Caco-2 (cell line): Measurements from ENCODE around the gene RNF208. TPM values are rescaled to one million over a fixed set of nuclear protein-coding genes. Genes with fewer than 3 reads are reported as not detected.

ENCODE experiments used
- BruUV-seq: library from RNA; stranded (reverse); fragments of 400-500 nt; replicated peaks from 2 replicates; lab custom pipeline; 2021; lab: Mats Ljungman, UMichigan
- CTCF ChIA-PET: fragments of 300-600 bp; sonication (Branson Sonifier 250); formaldehyde crosslinking; loops from one replicate; lab custom pipeline; 2022; ENCODE audit warnings: antibody characterized with exemption; lab: Charles Lee
- POLR2A ChIA-PET: fragments of 300-600 bp; sonication (Branson Sonifier 250); formaldehyde crosslinking; loops from one replicate; lab custom pipeline; 2022; ENCODE audit warnings: antibody characterized with exemption; lab: Charles Lee
- DNase-seq, 2 experiments: peaks; one replicate each; pipeline versions ENCODE4 v3.0.0 to v3.0.0-alpha.2; 2020 to 2022
- H3K27me3 ChIP-seq: replicated peaks from 2 replicates; pipeline ENCODE4 v1.6.0; 2011; ENCODE audit warnings: low read length; ENCODE audit not compliant: control insufficient read depth, insufficient read depth
- H3K36me3 ChIP-seq: 2 replicates; pipeline ENCODE4 v1.5.1; 2011; ENCODE audit warnings: low read length; ENCODE audit not compliant: control insufficient read depth, insufficient read depth
- H3K4me1 ChIP-seq: fragments of 250-450 bp; sonication (Bioruptor Pico); 2 replicates; pipeline ENCODE4 v1.5.1; 2020; ENCODE audit warnings: mild to moderate bottlenecking
- H3K4me3 ChIP-seq: 2 replicates; pipeline ENCODE4 v1.5.1; 2011; ENCODE audit warnings: low read depth, mild to moderate bottlenecking, control low read depth, low read length
- H3K9me3 ChIP-seq: fragments of 250-450 bp; sonication (Bioruptor Pico); 2 replicates; pipeline ENCODE4 v1.5.1; 2020; ENCODE audit warnings: mild to moderate bottlenecking, moderate library complexity
- H3K27ac Mint-ChIP-seq: one replicate; pipeline ENCODE4 v1.8.0; 2022; ENCODE audit warnings: mixed read lengths; ENCODE audit not compliant: unreplicated experiment
- H3K27me3 Mint-ChIP-seq: one replicate; pipeline ENCODE4 v1.8.0; 2022; ENCODE audit warnings: mixed read lengths; ENCODE audit not compliant: insufficient read depth, unreplicated experiment
- H3K36me3 Mint-ChIP-seq: one replicate; pipeline ENCODE4 v1.8.0; 2022; ENCODE audit warnings: mild to moderate bottlenecking, mixed read lengths; ENCODE audit not compliant: insufficient read depth, unreplicated experiment
- H3K4me1 Mint-ChIP-seq: one replicate; pipeline ENCODE4 v1.8.0; 2022; ENCODE audit warnings: low read depth, mixed read lengths; ENCODE audit not compliant: unreplicated experiment
- H3K4me3 Mint-ChIP-seq: one replicate; pipeline ENCODE4 v1.8.0; 2022; ENCODE audit warnings: mild to moderate bottlenecking, moderate library complexity, mixed read lengths; ENCODE audit not compliant: unreplicated experiment
- H3K9me3 Mint-ChIP-seq: one replicate; pipeline ENCODE4 v1.8.0; 2022; ENCODE audit warnings: mixed read lengths; ENCODE audit not compliant: unreplicated experiment
- intact Hi-C: fragments of 100-400 bp; cut with micrococcal nuclease; formaldehyde crosslinking; loops from one replicate; pipeline ENCODE4 v1.10.0; 2022; ENCODE audit not compliant: unreplicated experiment
- total RNA-seq: library from RNA; stranded (reverse); gene quantifications from 2 replicates; pipeline ENCODE4 v1.2.3, GENCODE V29; 2022
- TF ChIP-seq, protein P1 (sequence below), 2 experiments: fragments of 200-600 bp in 1 of 2; IDR thresholded peaks; 1 replicate in 1 of 2; 2 replicates in 1 of 2; pipeline versions ENCODE4 v1.5.1 to v1.8.0; 2011 to 2022; ENCODE audit warnings: antibody characterized with exemption in 1 of 2, control low read depth in 1 of 2, inconsistent platforms in 1 of 2, low read depth in 1 of 2, low read length in 1 of 2, mild to moderate bottlenecking in 1 of 2, moderate library complexity in 1 of 2; ENCODE audit not compliant: insufficient read depth in 1 of 2, severe bottlenecking in 1 of 2, unreplicated experiment in 1 of 2

Gene RNF208
- total RNA-seq, 1 experiment from 2014 or later, result 6.5 TPM

DNA sequence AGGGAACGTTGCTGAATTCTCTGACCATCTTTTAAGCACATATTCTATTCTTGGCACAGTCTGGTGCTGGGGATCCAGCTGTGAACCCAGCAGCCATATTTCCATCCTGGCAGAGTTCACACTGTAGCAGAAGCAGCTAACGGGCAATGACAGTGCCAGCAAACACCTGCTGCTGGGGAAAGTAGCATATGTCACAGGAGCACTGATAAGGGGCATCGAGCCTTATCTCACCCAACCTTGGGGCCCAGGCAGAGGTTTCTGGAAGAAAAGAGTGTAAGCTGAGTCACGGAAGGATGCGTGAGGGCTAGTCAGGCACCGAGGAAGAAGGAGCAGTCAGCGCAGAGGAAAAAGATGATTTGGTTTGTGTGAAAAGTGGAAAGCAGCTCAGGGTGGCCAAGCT, 15.4 kb downstream of the RNF208 start:
- peak overlapping the region; percentile 89; the same call in 1 of the 2 replicates for H3K4me3 ChIP-seq
- POLR2A ChIA-PET, result no interaction called here
- no peak for DNase-seq
- H3K9me3 ChIP-seq, result no peaks in the 10 kb centered on the region
- H3K27ac Mint-ChIP-seq, result peak overlapping the region; percentile 94
- H3K4me1 Mint-ChIP-seq, result peaks cover 12% of the 10 kb centered on the region
- H3K27me3 Mint-ChIP-seq, result no peaks in the 10 kb centered on the region
- intact Hi-C loops, result no loop called here
- H3K27me3 ChIP-seq, result no peaks in the 10 kb centered on the region
- TF ChIP-seq, protein P1, sequence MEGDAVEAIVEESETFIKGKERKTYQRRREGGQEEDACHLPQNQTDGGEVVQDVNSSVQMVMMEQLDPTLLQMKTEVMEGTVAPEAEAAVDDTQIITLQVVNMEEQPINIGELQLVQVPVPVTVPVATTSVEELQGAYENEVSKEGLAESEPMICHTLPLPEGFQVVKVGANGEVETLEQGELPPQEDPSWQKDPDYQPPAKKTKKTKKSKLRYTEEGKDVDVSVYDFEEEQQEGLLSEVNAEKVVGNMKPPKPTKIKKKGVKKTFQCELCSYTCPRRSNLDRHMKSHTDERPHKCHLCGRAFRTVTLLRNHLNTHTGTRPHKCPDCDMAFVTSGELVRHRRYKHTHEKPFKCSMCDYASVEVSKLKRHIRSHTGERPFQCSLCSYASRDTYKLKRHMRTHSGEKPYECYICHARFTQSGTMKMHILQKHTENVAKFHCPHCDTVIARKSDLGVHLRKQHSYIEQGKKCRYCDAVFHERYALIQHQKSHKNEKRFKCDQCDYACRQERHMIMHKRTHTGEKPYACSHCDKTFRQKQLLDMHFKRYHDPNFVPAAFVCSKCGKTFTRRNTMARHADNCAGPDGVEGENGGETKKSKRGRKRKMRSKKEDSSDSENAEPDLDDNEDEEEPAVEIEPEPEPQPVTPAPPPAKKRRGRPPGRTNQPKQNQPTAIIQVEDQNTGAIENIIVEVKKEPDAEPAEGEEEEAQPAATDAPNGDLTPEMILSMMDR (IDR thresholded peaks at IDR 0.05; ENCODE audit: insufficient read depth in 1 of 2, low read depth in 1 of 2, low read length in 1 of 2, severe bottlenecking in 1 of 2, unreplicated experiment in 1 of 2), result no peak
- CTCF ChIA-PET, result no interaction called here
- no peaks in the 10 kb centered on the region; the same call in 1 of the 2 replicates for H3K36me3 ChIP-seq
- H3K4me3 Mint-ChIP-seq, result peak overlapping the region; percentile 92
- no peaks in the 10 kb centered on the region for H3K9me3 Mint-ChIP-seq
- peaks cover 40% of the 10 kb centered on the region for H3K36me3 Mint-ChIP-seq
- no TSS peak for BruUV-seq
- H3K4me1 ChIP-seq, result peaks cover 17% of the 10 kb centered on the region

DNA sequence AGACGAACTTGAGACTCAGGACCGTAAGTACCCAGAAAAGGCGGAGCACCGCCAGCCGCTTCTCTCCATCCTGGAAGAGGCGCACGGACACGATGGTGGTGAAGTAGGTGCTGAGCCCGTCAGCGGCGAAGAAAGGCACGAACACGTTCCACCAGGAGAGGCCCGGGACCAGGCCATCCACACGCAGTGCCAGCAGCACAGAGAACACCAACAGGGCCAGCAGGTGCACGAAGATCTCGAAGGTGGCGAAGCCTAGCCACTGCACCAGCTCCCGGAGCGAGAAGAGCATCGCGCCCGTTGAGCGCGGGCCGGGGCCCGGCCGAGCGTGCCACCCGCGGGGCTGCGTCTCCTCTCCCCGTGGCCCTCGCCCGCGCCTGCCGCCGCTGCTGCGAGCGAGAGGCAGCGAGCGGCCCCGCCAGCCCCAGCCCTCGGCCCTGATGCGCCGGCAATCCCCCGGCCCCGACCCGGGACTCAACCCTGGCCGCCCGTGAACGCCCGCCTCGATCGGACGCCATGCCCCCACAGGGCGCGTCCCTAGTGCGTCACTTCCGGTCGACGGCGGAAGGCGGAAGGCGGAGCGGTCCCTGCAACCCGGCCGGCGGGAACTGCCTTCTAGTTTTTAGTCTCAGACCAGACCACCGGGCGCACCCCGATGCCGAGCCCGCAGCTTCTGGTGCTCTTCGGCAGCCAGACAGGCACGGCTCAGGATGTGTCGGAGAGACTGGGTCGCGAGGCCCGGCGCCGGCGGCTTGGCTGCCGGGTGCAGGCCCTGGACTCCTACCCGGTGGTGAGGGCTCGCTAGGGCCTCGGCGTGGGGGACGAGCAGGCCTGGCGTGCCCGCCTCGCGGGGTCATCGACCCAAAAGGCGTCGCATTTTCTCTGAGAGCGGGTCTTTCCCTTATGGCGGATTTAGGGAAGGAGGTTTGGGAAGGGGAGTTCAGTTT, 16.6 kb downstream of the RNF208 start, which contains the start of the genes NDOR1 and TMEM203:
Gene NDOR1, plus strand, starts transcription at position 575 of the 944 bp plus-strand sequence. Its CDS starts 78 bp downstream, at position 653.
Gene TMEM203, minus strand, starts transcription at position 523 of the 944 bp plus-strand sequence. Its CDS starts 234 bp downstream, at position 289.
- Mint-ChIP-seq H3K4me3 (peak within 1 kb of the TSS; percentile 92), H3K27ac (peak within 1 kb of the TSS; percentile 94), H3K36me3 (peaks cover 46% of the 10 kb centered on the region), H3K9me3 (no peaks in the 10 kb centered on the region), H3K4me1 (peaks cover 12% of the 10 kb centered on the region), H3K27me3 (no peaks in the 10 kb centered on the region)
- BruUV-seq, result no TSS peak
- Histone ChIP-seq H3K4me1 (peaks cover 19% of the 10 kb centered on the region), H3K36me3 (no peaks in the 10 kb centered on the region; the same call in 1 of the 2 replicates), H3K27me3 (no peaks in the 10 kb centered on the region), H3K9me3 (no peaks in the 10 kb centered on the region), H3K4me3 (peak within 1 kb of the TSS; percentile 89)
- ChIA-PET CTCF (no interaction called here), POLR2A (interaction anchor here (0.6 to 1.1 kb wide), 4 partner anchors 13 to 61 kb away, joined by 3 to 4 read pairs (median 3); no protein-coding TSS in a partner anchor)
- intact Hi-C loops, result no loop called here
- DNase-seq, result peak; percentile 88 to 91
- TF ChIP-seq, protein P1 (IDR thresholded peaks at IDR 0.05; ENCODE audit: insufficient read depth in 1 of 2, low read depth in 1 of 2, low read length in 1 of 2, severe bottlenecking in 1 of 2, unreplicated experiment in 1 of 2), result no peak

DNA sequence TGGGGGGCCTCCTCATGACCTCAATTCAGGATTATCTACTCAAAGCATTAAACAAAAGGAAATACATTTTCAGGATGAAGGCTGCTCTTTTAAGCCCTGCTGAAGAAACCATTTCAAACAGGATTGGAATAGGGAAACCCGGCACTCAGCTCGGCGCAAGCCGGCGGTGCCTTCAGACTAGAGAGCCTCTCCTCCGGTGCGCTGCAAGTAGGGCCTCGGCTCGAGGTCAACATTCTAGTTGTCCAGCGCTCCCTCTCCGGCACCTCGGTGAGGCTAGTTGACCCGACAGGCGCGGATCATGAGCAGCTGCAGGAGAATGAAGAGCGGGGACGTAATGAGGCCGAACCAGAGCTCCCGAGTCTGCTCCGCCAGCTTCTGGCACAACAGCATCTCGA, 17.3 kb downstream of the RNF208 start:
- TF ChIP-seq, protein P1 (IDR thresholded peaks at IDR 0.05; ENCODE audit: insufficient read depth in 1 of 2, low read depth in 1 of 2, low read length in 1 of 2, severe bottlenecking in 1 of 2, unreplicated experiment in 1 of 2), result no peak
- no peaks in the 10 kb centered on the region; the same call in 1 of the 2 replicates for H3K36me3 ChIP-seq
- POLR2A ChIA-PET, result interaction anchor here (0.6 to 1.1 kb wide), 3 partner anchors 16 to 61 kb away, joined by 3 to 4 read pairs (median 3); no protein-coding TSS in a partner anchor

More for the DNA sequence above, 17.3 kb downstream of the RNF208 start:
- Mint-ChIP-seq H3K4me3 (peak overlapping the region; percentile 92), H3K36me3 (peaks cover 47% of the 10 kb centered on the region), H3K9me3 (no peaks in the 10 kb centered on the region), H3K4me1 (peaks cover 12% of the 10 kb centered on the region), H3K27ac (peak overlapping the region; percentile 94), H3K27me3 (no peaks in the 10 kb centered on the region)
- CTCF ChIA-PET, result no interaction called here
- BruUV-seq, result no TSS peak
- DNase-seq, result no peak
- Histone ChIP-seq H3K27me3 (no peaks in the 10 kb centered on the region), H3K4me1 (peaks cover 19% of the 10 kb centered on the region), H3K4me3 (peak overlapping the region; percentile 89), H3K9me3 (no peaks in the 10 kb centered on the region)
- intact Hi-C loops, result loop anchor here (5.0 kb wide), 1 partner anchor 33 kb away; no protein-coding TSS in a partner anchor
